ENCODE data around the gene CLIC2.

CLIC2 gene

GRCh38 chrX:155314260-155314659 is 20.2 kb downstream of the CLIC2 start:
- H3K27ac ChIP-seq (ENCODE audit: low read length), result no peak overlapping the region
- no peaks in the 10 kb centered on the region for H3K4me1 ChIP-seq (ENCODE audit: low read length)
- H3K9ac ChIP-seq (ENCODE audit: low read length), result no peak overlapping the region
- H3K79me2 ChIP-seq (ENCODE audit: low read length), result no peaks in the 10 kb centered on the region
- H3K36me3 ChIP-seq (replicated peaks; ENCODE audit: low read depth, low read length), result no peaks in the 10 kb centered on the region
- H3K4me2 ChIP-seq (ENCODE audit: low read length), result no peak overlapping the region
- no peaks in the 10 kb centered on the region for H3K9me3 ChIP-seq (ENCODE audit: insufficient read depth, low read length)
- H3K27me3 ChIP-seq (ENCODE audit: low read depth, low read length), result no peaks in the 10 kb centered on the region
- no peaks in the 10 kb centered on the region for H4K20me1 ChIP-seq (ENCODE audit: insufficient read depth, low read length)
- no peak overlapping the region for H3K4me3 ChIP-seq (ENCODE audit: low read length)
- H2AFZ ChIP-seq (ENCODE audit: low read depth, low read length), result no peak overlapping the region
- TF ChIP-seq EZH2phosphoT487 (IDR thresholded peaks at IDR 0.05; ENCODE audit: low read depth) (no peak), CTCF (IDR thresholded peaks at IDR 0.05; ENCODE audit: low read depth, low read length) (no peak)

GRCh38 chrX:155313766-155314165 is 20.6 kb downstream of the CLIC2 start:
- no peak overlapping the region for H3K4me2 ChIP-seq (ENCODE audit: low read length)
- H3K4me1 ChIP-seq (ENCODE audit: low read length), result no peaks in the 10 kb centered on the region
- no peaks in the 10 kb centered on the region for H4K20me1 ChIP-seq (ENCODE audit: insufficient read depth, low read length)
- no peaks in the 10 kb centered on the region for H3K79me2 ChIP-seq (ENCODE audit: low read length)
- no peak overlapping the region for H2AFZ ChIP-seq (ENCODE audit: low read depth, low read length)
- H3K27me3 ChIP-seq (ENCODE audit: low read depth, low read length), result no peaks in the 10 kb centered on the region
- H3K9ac ChIP-seq (ENCODE audit: low read length), result no peak overlapping the region
- TF ChIP-seq CTCF (IDR thresholded peaks at IDR 0.05; ENCODE audit: low read depth, low read length) (no peak), EZH2phosphoT487 (IDR thresholded peaks at IDR 0.05; ENCODE audit: low read depth) (no peak)
- H3K4me3 ChIP-seq (ENCODE audit: low read length), result no peak overlapping the region
- no peak overlapping the region for H3K27ac ChIP-seq (ENCODE audit: low read length)
- no peaks in the 10 kb centered on the region for H3K9me3 ChIP-seq (ENCODE audit: insufficient read depth, low read length)
- H3K36me3 ChIP-seq (replicated peaks; ENCODE audit: low read depth, low read length), result no peaks in the 10 kb centered on the region

GRCh38 chrX:155293771-155294170 is 40.6 kb downstream of the CLIC2 start:
- Histone ChIP-seq H3K9me3 (ENCODE audit: insufficient read depth, low read length) (no peaks in the 10 kb centered on the region), H3K9ac (ENCODE audit: low read length) (no peak overlapping the region), H3K4me2 (ENCODE audit: low read length) (no peak overlapping the region), H3K4me3 (ENCODE audit: low read length) (no peak overlapping the region), H3K36me3 (replicated peaks; ENCODE audit: low read depth, low read length) (no peaks in the 10 kb centered on the region), H3K27me3 (ENCODE audit: low read depth, low read length) (no peaks in the 10 kb centered on the region), H3K4me1 (ENCODE audit: low read length) (no peaks in the 10 kb centered on the region), H3K79me2 (ENCODE audit: low read length) (no peaks in the 10 kb centered on the region), H2AFZ (ENCODE audit: low read depth, low read length) (no peak overlapping the region), H3K27ac (ENCODE audit: low read length) (no peak overlapping the region), H4K20me1 (ENCODE audit: insufficient read depth, low read length) (no peaks in the 10 kb centered on the region)
- TF ChIP-seq CTCF (IDR thresholded peaks at IDR 0.05; ENCODE audit: low read depth, low read length) (no peak), EZH2phosphoT487 (IDR thresholded peaks at IDR 0.05; ENCODE audit: low read depth) (no peak)

DNA sequence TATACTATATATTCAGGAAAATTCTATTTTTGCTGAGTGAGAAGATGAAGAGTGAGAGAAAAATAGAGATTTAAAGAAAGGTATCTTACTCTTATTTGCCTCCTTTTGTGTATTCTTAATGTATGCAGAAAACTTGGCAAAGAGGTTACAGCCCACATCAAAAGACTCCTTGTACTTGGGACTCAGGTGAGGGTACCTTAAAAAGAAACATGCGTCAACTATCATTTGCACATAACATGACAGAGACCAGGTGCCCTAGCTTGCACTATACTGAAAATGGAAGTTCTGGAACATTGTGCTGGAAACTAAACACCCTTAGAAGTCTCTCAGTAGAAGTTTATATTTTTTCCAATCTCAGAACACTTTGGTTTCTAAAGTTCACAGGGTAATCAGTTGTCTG is 54.5 kb downstream of the CLIC2 start:
- Histone ChIP-seq H3K27ac (ENCODE audit: low read length) (no peak overlapping the region), H3K27me3 (ENCODE audit: low read depth, low read length) (no peaks in the 10 kb centered on the region), H4K20me1 (ENCODE audit: insufficient read depth, low read length) (no peaks in the 10 kb centered on the region), H3K4me1 (ENCODE audit: low read length) (no peaks in the 10 kb centered on the region), H3K9ac (ENCODE audit: low read length) (no peak overlapping the region), H3K36me3 (replicated peaks; ENCODE audit: low read depth, low read length) (no peaks in the 10 kb centered on the region), H3K9me3 (ENCODE audit: insufficient read depth, low read length) (no peaks in the 10 kb centered on the region), H3K4me3 (ENCODE audit: low read length) (no peak overlapping the region), H3K79me2 (ENCODE audit: low read length) (no peaks in the 10 kb centered on the region), H3K4me2 (ENCODE audit: low read length) (no peak overlapping the region), H2AFZ (ENCODE audit: low read depth, low read length) (no peak overlapping the region)
- no peak for TF ChIP-seq CTCF (IDR thresholded peaks at IDR 0.05; ENCODE audit: low read depth, low read length)
- TF ChIP-seq EZH2phosphoT487 (IDR thresholded peaks at IDR 0.05; ENCODE audit: low read depth), result no peak
